ENCODE data around the gene ZNF433. TPM values are rescaled to one million over a fixed set of nuclear protein-coding genes. Genes with fewer than 3 reads are reported as not detected.
A peak's percentile ranks its signal among the peaks of the same experiment; 100 is the strongest.
"Not testable (repeated sequence)": the region's sequence is repeated elsewhere in the genome, so short reads cannot be mapped to it uniquely, and the experiment has no call there.

The ZNF433 gene
- total RNA-seq, 2 donors from 2014 or later, result 4.4 to 5.5 TPM

DNA sequence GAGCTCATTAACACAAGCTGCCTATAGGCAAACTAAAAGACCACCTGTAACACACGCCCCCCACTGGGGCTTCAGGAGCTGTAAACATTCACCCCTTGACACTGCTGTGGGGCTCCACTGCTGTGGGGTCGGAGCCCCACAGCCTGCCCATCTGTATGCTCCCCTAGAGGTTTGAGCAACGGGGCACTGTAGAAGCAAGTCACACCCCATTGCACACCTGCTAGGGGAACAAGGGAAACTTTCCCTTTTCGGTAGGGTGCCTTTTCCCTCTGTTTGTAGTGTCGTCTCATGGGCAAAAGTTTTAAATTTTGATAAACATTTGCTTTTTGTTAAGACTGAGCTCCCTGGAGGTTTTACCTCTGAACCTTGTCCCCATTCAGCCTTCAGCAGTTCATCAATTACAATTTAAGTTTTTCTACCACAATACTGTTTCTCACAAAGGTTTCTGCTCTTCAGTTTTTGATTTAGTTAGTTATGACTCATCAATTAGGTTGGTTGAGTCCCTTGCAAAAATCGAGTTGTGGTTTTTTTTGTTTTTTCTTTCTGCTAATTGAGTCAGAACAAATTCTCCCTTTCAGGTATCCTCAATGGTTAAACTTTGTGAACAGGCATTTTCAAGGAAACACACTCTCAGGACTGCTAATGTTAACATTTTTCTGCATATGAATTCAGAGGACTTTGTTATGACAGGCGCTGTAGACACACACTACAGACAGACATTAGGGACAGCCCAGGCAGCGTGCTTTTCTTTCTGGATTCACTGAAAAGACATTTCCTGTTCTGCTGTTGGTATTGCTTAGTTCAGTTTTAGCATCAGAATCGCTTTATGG lies 35.1 kb downstream of the ZNF433 start:
- TF ChIP-seq, protein P1, sequence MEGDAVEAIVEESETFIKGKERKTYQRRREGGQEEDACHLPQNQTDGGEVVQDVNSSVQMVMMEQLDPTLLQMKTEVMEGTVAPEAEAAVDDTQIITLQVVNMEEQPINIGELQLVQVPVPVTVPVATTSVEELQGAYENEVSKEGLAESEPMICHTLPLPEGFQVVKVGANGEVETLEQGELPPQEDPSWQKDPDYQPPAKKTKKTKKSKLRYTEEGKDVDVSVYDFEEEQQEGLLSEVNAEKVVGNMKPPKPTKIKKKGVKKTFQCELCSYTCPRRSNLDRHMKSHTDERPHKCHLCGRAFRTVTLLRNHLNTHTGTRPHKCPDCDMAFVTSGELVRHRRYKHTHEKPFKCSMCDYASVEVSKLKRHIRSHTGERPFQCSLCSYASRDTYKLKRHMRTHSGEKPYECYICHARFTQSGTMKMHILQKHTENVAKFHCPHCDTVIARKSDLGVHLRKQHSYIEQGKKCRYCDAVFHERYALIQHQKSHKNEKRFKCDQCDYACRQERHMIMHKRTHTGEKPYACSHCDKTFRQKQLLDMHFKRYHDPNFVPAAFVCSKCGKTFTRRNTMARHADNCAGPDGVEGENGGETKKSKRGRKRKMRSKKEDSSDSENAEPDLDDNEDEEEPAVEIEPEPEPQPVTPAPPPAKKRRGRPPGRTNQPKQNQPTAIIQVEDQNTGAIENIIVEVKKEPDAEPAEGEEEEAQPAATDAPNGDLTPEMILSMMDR (IDR thresholded peaks at IDR 0.05), result no peak
- no peak overlapping the region for H3K4me3 ChIP-seq
- no peaks in the 10 kb centered on the region for H3K9me3 ChIP-seq
- no peak overlapping the region for H3K27ac ChIP-seq
- H3K27me3 ChIP-seq, result no peaks in the 10 kb centered on the region
- H3K4me1 ChIP-seq, result no peaks in the 10 kb centered on the region
- DNase-seq (ENCODE audit: low spot score), result no peak
- H3K36me3 ChIP-seq, result peaks cover 11% of the 10 kb centered on the region

DNA sequence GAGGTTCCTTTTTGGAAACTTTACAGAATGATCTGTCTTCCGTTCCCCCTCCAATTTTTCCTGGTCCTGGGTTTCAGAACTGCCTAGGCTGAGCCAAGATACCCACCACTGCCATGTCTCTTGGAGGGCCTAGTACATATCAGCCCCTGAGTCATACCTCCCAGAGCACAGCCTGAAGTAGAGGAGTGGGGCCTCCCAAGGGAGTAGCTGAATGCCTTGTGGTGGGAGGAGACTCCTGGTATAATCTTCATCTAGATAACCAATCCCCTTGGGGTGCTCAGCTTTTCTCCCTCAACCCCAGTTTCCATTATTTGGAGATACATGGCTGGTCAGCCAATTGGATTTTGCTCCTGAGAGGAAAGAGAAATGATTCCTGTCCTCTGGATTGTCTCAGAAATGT lies 40.3 kb downstream of the ZNF433 start:
- Histone ChIP-seq H3K27ac (no peak overlapping the region), H3K9me3 (no peaks in the 10 kb centered on the region), H3K27me3 (no peaks in the 10 kb centered on the region), H3K4me1 (no peaks in the 10 kb centered on the region), H3K36me3 (peaks cover under 1% of the 10 kb centered on the region), H3K4me3 (no peak overlapping the region)
- no peak for DNase-seq (ENCODE audit: low spot score)
- TF ChIP-seq, protein P1 (IDR thresholded peaks at IDR 0.05), result no peak

DNA sequence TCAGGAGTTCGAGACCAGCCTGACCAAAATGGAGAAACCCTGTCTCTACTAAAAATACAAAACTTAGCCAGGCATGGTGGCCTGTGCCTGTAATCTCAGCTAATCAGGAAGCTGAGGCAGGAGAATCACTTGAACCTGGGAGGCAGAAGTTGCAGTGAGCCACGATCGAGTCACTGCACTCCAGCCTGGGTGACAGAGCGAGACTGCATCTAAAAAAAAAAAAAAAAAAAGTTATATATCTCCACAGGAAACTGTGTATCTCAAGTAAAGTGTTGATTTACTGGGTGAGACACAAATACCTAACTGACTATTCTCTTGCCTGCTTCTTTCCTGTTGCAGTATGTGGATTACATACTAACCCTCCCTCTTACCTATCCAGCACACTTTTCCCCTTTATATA lies 43.6 kb downstream of the ZNF433 start:
- H3K36me3 ChIP-seq; H3K27me3 ChIP-seq; H3K9me3 ChIP-seq; DNase-seq (ENCODE audit: low spot score); H3K4me3 ChIP-seq; H3K27ac ChIP-seq: not testable (repeated sequence)
- H3K4me1 ChIP-seq, result peaks cover 0 to 10% of the 10 kb centered on the region in 2 donors

DNA sequence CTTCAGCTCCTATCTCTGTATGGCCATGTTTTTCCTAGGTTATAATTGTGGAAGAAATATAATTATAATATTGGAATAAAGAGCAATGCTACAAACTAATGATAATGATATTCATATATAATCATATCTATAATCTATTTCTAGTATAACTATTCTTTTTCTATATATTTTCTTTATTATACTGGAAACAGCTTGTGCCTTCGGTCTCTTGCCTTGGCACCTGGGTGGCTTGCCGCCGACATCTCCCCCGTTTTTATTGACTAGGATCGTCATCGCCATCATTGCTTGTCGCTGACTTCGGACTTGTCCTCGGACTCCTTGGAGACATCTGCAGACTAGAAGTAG lies 46.4 kb downstream of the ZNF433 start:
- Histone ChIP-seq H3K27me3 (no peaks in the 10 kb centered on the region), H3K36me3 (peaks cover 8% of the 10 kb centered on the region), H3K27ac (peak overlapping the region in 1 of 2 donors; percentile 84), H3K4me3 (peak overlapping the region in 1 of 2 donors; percentile 79), H3K4me1 (peaks cover 0 to 10% of the 10 kb centered on the region in 2 donors), H3K9me3 (no peaks in the 10 kb centered on the region)
- TF ChIP-seq, protein P1 (IDR thresholded peaks at IDR 0.05), result no peak
- DNase-seq (ENCODE audit: low spot score), result no peak

DNA sequence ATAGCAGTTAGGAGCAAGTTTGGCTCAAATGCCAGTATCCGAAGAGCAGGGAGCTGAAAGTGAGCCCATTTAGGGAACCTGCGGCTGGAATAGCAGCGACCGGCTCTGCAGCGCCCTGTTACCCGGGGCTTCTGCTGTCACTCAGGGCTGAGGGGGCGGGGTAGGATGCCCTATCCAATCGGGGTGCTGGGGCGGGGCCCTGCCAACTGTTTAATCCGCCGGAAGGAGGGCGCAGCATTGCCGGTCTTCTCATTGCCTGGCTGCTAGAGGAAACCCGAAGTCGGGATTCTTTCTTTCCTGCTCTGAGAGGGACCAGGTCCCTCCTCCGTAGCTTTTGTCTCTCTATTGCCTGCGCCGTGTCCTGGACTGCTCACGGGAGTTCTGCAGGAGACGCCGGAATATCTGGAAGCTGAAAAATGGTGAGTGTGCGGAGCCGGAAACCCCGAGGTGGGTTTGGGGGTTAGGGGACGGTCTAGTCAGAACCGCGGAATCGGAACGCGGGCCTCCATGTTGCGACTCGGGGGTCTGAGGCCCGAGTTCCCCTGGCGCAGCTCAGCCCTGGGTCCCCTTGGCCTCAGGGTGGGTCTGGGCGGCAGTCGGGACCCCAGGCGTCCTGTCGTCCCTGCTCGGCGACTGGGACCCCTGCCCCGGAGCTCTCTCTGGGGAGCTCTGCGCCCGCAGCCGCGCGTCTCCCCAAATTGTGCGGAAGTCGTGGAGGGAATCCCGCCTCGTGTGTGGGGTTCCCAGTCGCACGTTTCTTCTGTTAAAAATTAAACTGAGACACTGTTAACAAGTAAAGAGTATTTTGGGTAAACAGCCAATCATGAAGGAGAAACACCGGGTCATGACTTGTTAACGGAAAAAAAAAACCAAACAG lies 47.8 kb downstream of the ZNF433 start:
- peaks cover 8% of the 10 kb centered on the region for H3K36me3 ChIP-seq
- peaks cover 0 to 10% of the 10 kb centered on the region in 2 donors for H3K4me1 ChIP-seq
- H3K4me3 ChIP-seq, result peak overlapping the region; percentile 70 to 79
- peaks cover 0 to 1% of the 10 kb centered on the region in 2 donors for H3K9me3 ChIP-seq
- H3K27me3 ChIP-seq, result no peaks in the 10 kb centered on the region
- DNase-seq (ENCODE audit: low spot score), result peak; percentile 97
- TF ChIP-seq, protein P1 (IDR thresholded peaks at IDR 0.05), result no peak
- peak overlapping the region; percentile 84 to 88 for H3K27ac ChIP-seq

DNA sequence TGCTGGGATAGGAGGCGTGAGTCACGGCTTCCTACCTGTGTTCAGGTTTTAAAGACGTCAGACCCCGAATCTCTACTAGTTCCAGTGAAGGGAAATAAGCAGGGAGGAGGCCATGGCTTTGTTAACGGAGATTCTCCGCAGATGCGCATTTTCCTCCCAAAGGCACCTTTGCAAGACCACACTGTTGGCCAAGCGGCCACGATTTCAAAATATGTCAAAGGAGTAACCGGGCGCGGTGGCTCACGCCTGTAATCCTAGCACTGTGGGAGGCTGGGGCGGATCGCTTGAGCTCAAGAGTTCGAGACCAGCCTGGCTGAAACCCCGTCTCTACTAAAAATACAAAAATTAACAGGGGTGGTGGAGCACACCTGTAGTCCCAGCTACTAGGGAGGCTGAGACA lies 48.7 kb downstream of the ZNF433 start:
- no peak for DNase-seq (ENCODE audit: low spot score)
- TF ChIP-seq, protein P1 (IDR thresholded peaks at IDR 0.05), result no peak
- H3K9me3 ChIP-seq, result peaks cover 0 to 10% of the 10 kb centered on the region in 2 donors
- H3K27me3 ChIP-seq, result no peaks in the 10 kb centered on the region
- no peak overlapping the region for H3K4me3 ChIP-seq
- H3K27ac ChIP-seq, result no peak overlapping the region
- peaks cover 8% of the 10 kb centered on the region for H3K36me3 ChIP-seq
- H3K4me1 ChIP-seq, result peaks cover 0 to 10% of the 10 kb centered on the region in 2 donors
